Coronary artery (tissue), 2 donors: ENCODE results near the gene ERC1.
"Not testable (repeated sequence)": the region's sequence is repeated elsewhere in the genome, so short reads cannot be mapped to it uniquely, and the experiment has no call there.

ENCODE experiments used
- DNase-seq: peaks from one replicate; pipeline ENCODE4 v3.0.0-alpha.2; 2017; ENCODE audit warnings: low spot score
- H3K27ac ChIP-seq, 2 donors: fragments of 200-600 bp; sonication (generic); one replicate each; pipeline ENCODE4 v1.5.1; 2016 to 2019
- H3K4me3 ChIP-seq: fragments of 200-600 bp; sonication (generic); 2 replicates; pipeline ENCODE4 v1.5.1; 2016; ENCODE audit warnings: mild to moderate bottlenecking, moderate library complexity
- CTCF ChIP-seq: fragments of 200-600 bp; sonication (generic); IDR thresholded peaks from one replicate; pipeline ENCODE4 v1.5.1; 2019; ENCODE audit warnings: antibody characterized with exemption

The ERC1 gene

GRCh38 chr12:1310653-1311052, 319.6 kb downstream of the ERC1 start:
- no peak for DNase-seq
- Histone ChIP-seq H3K4me3 (no peak overlapping the region), H3K27ac (no peak overlapping the region)
- no peak for TF ChIP-seq CTCF

- no peak for TF ChIP-seq CTCF
- H3K27ac ChIP-seq: no peak overlapping the region
- H3K4me3 ChIP-seq: no peak overlapping the region
- DNase-seq: no peak
Observed at GRCh38 chr12:1311145-1311544, 320.1 kb downstream of the ERC1 start.

GRCh38 chr12:1313906-1314305, 322.9 kb downstream of the ERC1 start:
- H3K4me3 ChIP-seq: no peak overlapping the region
- DNase-seq: no peak
- TF ChIP-seq CTCF: no peak
- H3K27ac ChIP-seq: no peak overlapping the region

- H3K4me3 ChIP-seq: no peak overlapping the region
- H3K27ac ChIP-seq: no peak overlapping the region
- no peak for DNase-seq
- no peak for TF ChIP-seq CTCF
Observed at GRCh38 chr12:1314523-1314922, 323.5 kb downstream of the ERC1 start.

GRCh38 chr12:1316991-1317390, 326.0 kb downstream of the ERC1 start:
- not testable (repeated sequence) for DNase-seq, H3K27ac ChIP-seq, H3K4me3 ChIP-seq

GRCh38 chr12:1318327-1319031, 327.5 kb downstream of the ERC1 start:
- Histone ChIP-seq H3K4me3 (peak overlapping the region; percentile 4), H3K27ac (no peak overlapping the region)
- TF ChIP-seq CTCF: no peak
- no peak for DNase-seq

GRCh38 chr12:1319212-1319611, 328.2 kb downstream of the ERC1 start:
- Histone ChIP-seq H3K27ac (no peak overlapping the region), H3K4me3 (no peak overlapping the region)
- DNase-seq: no peak
- TF ChIP-seq CTCF: no peak
